ENCODE results near the gene GPD2.
A peak's percentile ranks its signal among the peaks of the same experiment; 100 is the strongest.

GPD2 gene

DNA sequence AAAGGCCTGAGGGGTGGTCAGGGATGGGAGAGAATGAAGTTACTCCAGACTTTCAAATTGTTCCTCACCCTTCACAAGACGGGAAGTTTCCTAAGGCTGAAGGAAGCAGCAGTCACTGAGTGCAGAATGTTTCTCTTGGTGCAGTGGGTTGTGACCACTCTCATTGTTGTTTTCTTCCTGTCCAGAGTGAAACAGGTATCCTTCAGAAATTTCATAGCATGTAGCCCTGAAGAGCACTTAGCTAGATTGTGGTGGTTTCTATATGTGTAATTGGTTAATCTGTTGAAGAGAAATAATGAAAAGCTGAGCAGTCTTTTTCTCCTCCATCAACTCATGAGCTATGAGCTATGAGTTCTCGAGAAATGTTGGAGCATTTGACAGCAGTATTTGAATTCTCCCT, 96.8 kb downstream of the GPD2 start:
- no peak for DNase-seq (ENCODE audit: low read depth in 3 of 3)

- no peak for DNase-seq (ENCODE audit: low read depth in 3 of 3)
These were observed 100.4 kb downstream of the GPD2 start for GRCh38 chr2:156536534-156536933.

DNA sequence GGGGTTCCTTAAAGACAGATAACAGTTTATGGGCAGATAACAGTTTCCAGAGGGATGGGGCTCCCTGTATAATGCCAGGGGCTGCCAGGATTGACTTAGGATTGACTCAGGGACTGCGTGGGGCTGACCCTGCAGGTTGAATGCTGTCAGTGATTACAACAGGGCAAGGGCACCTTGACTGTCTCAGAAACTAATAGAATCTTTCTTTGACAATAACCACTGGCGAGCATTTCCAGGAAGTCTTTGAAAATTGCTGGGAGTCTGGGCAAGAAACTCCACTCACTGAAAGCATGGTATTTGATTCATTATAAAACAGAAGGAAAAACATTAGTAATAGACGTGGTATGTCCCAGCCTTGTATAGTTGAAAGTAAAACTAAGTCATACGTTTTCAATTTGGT, 101.0 kb downstream of the GPD2 start:
- DNase-seq (ENCODE audit: low read depth in 3 of 3), result peak in 1 of 3 donors; percentile 3

GRCh38 chr2:156538083-156538504, 101.9 kb downstream of the GPD2 start:
- no peak for DNase-seq (ENCODE audit: low read depth in 3 of 3)

- no peak for DNase-seq (ENCODE audit: low read depth in 3 of 3)
These were observed 103.1 kb downstream of the GPD2 start for GRCh38 chr2:156539086-156539860.

- no peak for DNase-seq (ENCODE audit: low read depth in 3 of 3)
These were observed 104.5 kb downstream of the GPD2 start for GRCh38 chr2:156540706-156541105.

GRCh38 chr2:156541229-156541628, 105.0 kb downstream of the GPD2 start:
- DNase-seq (ENCODE audit: low read depth in 3 of 3), result no peak

- DNase-seq (ENCODE audit: low read depth in 3 of 3), result no peak
These were observed 105.5 kb downstream of the GPD2 start for GRCh38 chr2:156541706-156542105.

DNA sequence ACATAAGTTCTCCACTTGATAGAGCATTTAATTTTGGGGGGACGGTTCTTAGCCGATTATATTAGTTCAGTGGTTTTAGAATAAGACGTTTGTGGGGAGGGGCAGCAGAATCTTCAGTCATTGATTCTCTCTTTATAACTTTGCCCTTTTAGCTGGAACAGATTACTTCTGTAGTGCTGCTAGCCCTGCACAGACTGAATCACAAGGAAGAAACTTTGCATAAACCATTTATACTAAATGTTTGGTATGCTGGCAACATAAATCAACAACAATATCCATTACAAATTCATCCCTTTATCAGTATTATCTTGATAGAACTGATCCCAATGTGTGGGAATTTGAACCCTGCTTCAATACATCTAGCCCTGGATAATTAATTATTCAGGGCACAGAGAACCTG, 112.2 kb downstream of the GPD2 start:
- DNase-seq (ENCODE audit: low read depth in 3 of 3), result no peak

- DNase-seq (ENCODE audit: low read depth in 3 of 3), result no peak
These were observed 117.7 kb downstream of the GPD2 start for GRCh38 chr2:156553714-156554442.

DNA sequence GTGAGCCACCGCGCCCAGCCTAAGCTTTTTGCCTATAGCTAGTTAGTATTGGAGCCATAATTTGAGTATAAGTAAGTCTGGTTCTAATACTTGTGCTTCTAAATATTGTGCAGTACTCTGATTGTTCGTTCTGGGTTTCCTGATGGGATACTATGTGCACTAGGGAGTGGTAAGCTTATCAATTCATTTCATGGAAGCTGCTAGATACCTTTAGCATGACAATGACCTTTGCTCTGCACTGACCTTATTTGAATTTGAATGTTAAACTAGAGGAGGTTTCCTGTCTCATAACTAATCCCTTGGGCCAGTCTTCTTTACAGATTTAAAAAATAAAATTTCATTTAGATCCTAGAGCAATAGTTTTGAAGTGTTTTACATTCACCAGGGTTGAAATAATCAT, 125.1 kb downstream of the GPD2 start:
- no peak for DNase-seq (ENCODE audit: low read depth in 3 of 3)

GRCh38 chr2:156562124-156562523, 125.9 kb downstream of the GPD2 start:
- DNase-seq (ENCODE audit: low read depth in 3 of 3), result no peak

DNA sequence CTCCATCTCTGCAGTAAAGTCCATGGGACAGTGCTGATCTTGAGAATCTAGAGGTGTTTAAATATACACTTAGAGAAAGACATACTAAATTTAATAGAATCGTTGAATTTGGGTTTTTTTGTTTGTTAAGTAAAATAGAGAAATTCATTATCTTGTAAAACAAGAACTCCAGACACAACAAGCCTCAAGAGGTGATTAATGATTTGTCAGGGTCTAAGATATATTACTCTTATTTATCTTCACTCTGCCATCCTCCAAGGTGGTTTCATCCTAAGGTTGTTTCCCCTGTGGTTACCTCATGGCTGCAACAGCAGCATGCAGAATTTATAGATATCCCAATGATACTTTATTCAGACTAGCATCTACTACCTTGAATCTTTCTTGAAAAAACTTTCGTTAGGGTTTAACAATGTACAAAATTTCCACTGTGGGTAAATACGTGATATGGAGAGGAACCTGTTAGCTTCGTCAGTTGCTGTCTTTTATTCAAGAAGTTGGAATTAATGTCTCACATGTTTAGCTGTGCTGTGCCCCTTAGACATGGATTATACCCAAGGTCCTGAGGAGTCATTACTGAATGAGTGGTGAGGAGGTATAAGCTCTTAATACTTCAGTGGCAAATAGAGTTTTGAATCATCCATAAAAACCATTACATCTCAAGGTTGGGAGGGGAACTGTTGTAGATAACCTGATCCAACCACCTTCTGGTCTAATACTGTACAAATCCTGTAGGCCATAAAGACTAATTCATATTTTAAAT, 128.0 kb downstream of the GPD2 start:
- DNase-seq (ENCODE audit: low read depth in 3 of 3), result no peak

DNA sequence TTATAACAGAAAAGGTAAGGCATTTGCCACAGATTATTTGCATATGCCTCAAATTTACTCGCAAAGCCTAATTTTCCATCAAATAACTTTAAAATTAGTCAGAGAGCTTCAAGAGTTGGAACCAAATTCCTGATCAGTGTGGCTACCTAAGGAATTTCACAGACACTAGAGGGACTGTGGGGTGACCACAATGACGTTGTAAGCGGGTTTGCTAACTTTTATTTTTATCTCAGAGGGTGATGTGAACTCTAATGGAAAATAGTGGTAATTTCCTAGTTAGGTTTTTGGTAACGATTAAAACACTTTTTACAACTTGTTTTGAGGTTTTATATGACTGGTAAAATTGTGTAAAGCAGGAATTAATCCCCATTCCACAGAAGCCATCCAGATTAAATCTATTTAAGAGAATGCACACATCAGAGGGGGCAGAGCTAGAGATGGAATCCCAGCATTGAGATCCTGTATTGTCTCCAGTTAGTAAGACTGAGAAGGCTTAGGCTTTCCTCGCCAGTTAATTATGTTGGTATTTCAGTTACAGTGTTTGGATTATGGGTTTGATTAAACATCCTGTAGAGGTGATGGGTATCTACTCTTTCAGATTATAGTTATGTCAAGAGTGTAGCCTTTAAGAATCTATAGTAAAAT, 129.0 kb downstream of the GPD2 start:
- no peak for DNase-seq (ENCODE audit: low read depth in 3 of 3)

- DNase-seq (ENCODE audit: low read depth in 3 of 3), result no peak
These were observed 137.5 kb downstream of the GPD2 start for GRCh38 chr2:156573710-156574109.

DNA sequence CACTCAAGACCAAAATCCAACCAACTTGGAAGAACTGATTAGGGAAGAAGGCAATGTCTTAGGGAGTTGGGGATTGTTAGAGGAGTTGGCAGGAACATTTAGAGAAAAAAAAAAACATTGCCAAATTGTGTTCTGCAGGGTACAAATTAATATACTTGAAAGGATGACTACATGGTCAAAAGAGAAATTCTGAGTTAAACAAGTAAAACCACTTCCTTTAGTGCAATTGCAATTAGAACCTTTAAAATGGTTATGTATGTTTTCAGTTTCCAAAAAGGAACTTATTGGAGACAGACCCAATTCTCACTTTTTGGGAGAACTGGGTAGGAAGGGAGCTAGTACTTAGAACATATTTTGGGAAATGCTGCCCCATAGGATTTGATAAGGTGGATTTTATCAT, 137.9 kb downstream of the GPD2 start:
- no peak for DNase-seq (ENCODE audit: low read depth in 3 of 3)

DNA sequence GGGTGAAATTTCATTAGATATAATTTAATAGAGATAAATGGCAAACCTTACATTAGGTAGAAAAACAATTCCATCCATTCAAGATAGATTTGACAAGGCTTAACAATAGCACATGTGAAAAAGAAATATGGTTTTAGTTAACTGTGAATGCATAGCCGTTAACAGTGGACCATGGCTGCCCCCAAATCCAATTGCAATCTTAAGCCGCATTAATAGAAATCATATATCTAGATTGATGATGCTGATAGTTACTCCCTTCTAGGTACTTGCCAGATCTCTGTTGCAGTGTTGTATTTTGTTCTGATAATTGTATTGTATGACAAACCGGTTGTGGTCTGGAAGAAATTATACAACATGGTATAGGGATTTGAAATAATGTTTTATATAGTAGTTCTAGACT, 139.8 kb downstream of the GPD2 start:
- no peak for DNase-seq (ENCODE audit: low read depth in 3 of 3)

- no peak for DNase-seq (ENCODE audit: low read depth in 3 of 3)
These were observed 144.3 kb downstream of the GPD2 start for GRCh38 chr2:156580501-156580900.

- DNase-seq (ENCODE audit: low read depth in 3 of 3), result no peak
These were observed 145.1 kb downstream of the GPD2 start for GRCh38 chr2:156581280-156581679.

DNA sequence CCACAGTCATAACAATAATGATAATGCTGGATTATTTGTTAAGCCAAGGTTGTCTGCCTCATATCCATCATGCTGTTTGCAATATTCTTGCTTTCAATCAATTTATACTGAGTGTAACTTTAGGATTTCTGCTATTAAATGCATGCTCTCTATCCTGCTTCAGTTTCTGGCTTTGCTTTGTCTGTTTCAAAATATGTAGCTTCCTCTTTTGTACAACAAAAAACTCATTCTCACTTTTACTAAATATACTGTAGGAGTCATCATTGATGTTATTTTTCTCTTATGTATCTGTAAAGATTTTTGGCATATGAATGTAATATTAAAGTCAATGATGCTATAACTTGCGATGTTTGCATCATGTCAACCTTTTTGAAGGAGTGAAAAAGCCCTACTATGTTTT, 149.3 kb downstream of the GPD2 start:
- no peak for DNase-seq (ENCODE audit: low read depth in 3 of 3)

DNA sequence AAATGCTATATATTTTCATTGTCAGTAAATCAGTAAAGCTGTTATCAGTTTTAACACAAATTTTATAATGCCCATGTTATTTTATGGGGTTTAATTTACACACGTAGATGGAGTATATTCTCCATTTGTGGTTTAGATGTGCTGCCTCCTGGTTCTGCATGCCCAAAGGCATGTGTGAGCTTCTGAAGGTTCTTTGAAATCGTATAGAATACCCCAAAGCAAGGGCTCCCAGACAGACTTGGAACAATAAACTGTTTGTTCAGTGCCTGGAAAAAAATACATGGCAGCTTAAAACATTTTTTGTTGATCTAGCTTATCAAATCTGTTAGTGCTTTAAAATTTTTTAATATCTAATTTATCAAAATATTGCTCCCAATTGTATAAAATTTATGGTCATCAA, 150.4 kb downstream of the GPD2 start:
- DNase-seq (ENCODE audit: low read depth in 3 of 3), result no peak
